HEK293 (cell line): ENCODE measurements around the gene FBLN2.

Experiments used
- CTCF ChIA-PET: fragments of 350-600 bp; formaldehyde crosslinking; extraction: SDS; loops from one replicate; lab custom pipeline; 2021; ENCODE audit warnings: antibody characterized with exemption; lab: Yijun Ruan, JAX
- POLR2A ChIA-PET: fragments of 300-600 bp; formaldehyde crosslinking; extraction: SDS; loops from one replicate; lab custom pipeline; 2020; ENCODE audit warnings: antibody characterized with exemption, inconsistent platforms; lab: Yijun Ruan, JAX
- H3K27ac ChIP-seq: fragments of 200-500 bp; sonication (Bioruptor generic); 2 replicates; pipeline ENCODE4 v1.5.1; 2014; ENCODE audit warnings: low read depth, low read length, control low read depth, inconsistent platforms; ENCODE audit errors: extremely low read depth
- H3K36me3 ChIP-seq, 2 experiments: fragments of 200-500 bp in 1 of 2; sonication (Bioruptor generic) in 1 of 2; 1 replicate in 1 of 2; 2 replicates in 1 of 2; pipeline ENCODE4 v1.5.1; 2014 to 2017; ENCODE audit warnings: inconsistent platforms in 2 of 2, low read length in 2 of 2; ENCODE audit not compliant: control insufficient read depth in 2 of 2, insufficient read depth in 1 of 2
- H3K4me1 ChIP-seq: fragments of 200-500 bp; sonication (Bioruptor generic); 2 replicates; pipeline ENCODE4 v1.5.1; 2014; ENCODE audit warnings: mild to moderate bottlenecking, low read length, inconsistent platforms; ENCODE audit not compliant: control insufficient read depth, insufficient read depth
- H3K4me3 ChIP-seq: 2 replicates; pipeline ENCODE4 v1.5.1; 2011; ENCODE audit warnings: low read depth, mild to moderate bottlenecking, control low read depth, low read length, moderate library complexity
- H3K9me3 ChIP-seq: fragments of 200-500 bp; sonication (Bioruptor generic); 2 replicates; pipeline ENCODE4 v1.5.1; 2014; ENCODE audit warnings: low read depth, low read length, inconsistent platforms; ENCODE audit not compliant: control insufficient read depth, insufficient read depth
- KLF16 ChIP-seq: fragments of 450-650 bp; formaldehyde crosslinking; IDR thresholded peaks from 2 replicates; pipeline ENCODE4 v1.5.1; 2017; ENCODE audit warnings: missing biosample characterization, missing genetic modification characterization
- KLF9 ChIP-seq: fragments of 450-650 bp; formaldehyde crosslinking; IDR thresholded peaks from 2 replicates; pipeline ENCODE4 v1.5.1; 2016; ENCODE audit warnings: missing biosample characterization, missing genetic modification characterization, low read depth
- PRDM1 ChIP-seq: fragments of 450-650 bp; formaldehyde crosslinking; IDR thresholded peaks from 2 replicates; pipeline ENCODE4; 2016; ENCODE audit warnings: missing biosample characterization, missing genetic modification characterization
- PRDM4 ChIP-seq: fragments of 450-650 bp; formaldehyde crosslinking; IDR thresholded peaks from 2 replicates; pipeline ENCODE4 v1.5.1; 2017; ENCODE audit warnings: missing biosample characterization, missing genetic modification characterization
- YY1 ChIP-seq: fragments of 450-650 bp; formaldehyde crosslinking; IDR thresholded peaks from 2 replicates; pipeline ENCODE4 v1.5.1; 2018; ENCODE audit warnings: missing biosample characterization, missing genetic modification characterization
- ZBTB21 ChIP-seq: fragments of 450-650 bp; formaldehyde crosslinking; IDR thresholded peaks from 2 replicates; pipeline ENCODE4 v1.5.1; 2017; ENCODE audit warnings: missing biosample characterization, missing genetic modification characterization
- ZBTB48 ChIP-seq: fragments of 450-650 bp; formaldehyde crosslinking; IDR thresholded peaks from 2 replicates; pipeline ENCODE4 v1.5.1; 2016; ENCODE audit warnings: missing biosample characterization, missing genetic modification characterization
- ZBTB8A ChIP-seq: fragments of 450-650 bp; formaldehyde crosslinking; IDR thresholded peaks from 2 replicates; pipeline ENCODE4 v1.5.1; 2016; ENCODE audit warnings: missing biosample characterization, missing genetic modification characterization
- ZFHX2 ChIP-seq: fragments of 450-650 bp; formaldehyde crosslinking; conservative IDR thresholded peaks from 2 replicates; pipeline ENCODE4 v1.5.1; 2016; ENCODE audit warnings: missing biosample characterization, missing genetic modification characterization
- ZFP3 ChIP-seq: fragments of 450-650 bp; formaldehyde crosslinking; IDR thresholded peaks from 2 replicates; pipeline ENCODE4 v1.5.1; 2016; ENCODE audit warnings: low read depth, missing biosample characterization, missing genetic modification characterization
- ZIC2 ChIP-seq: fragments of 450-650 bp; formaldehyde crosslinking; IDR thresholded peaks from 2 replicates; pipeline ENCODE4 v1.5.1; 2016; ENCODE audit warnings: missing biosample characterization, missing genetic modification characterization
- ZNF121 ChIP-seq: fragments of 450-650 bp; formaldehyde crosslinking; IDR thresholded peaks from 2 replicates; pipeline ENCODE4 v1.5.1; 2016; ENCODE audit warnings: missing biosample characterization, missing genetic modification characterization
- ZNF223 ChIP-seq: fragments of 450-650 bp; formaldehyde crosslinking; IDR thresholded peaks from 2 replicates; pipeline ENCODE4 v1.5.1; 2016; ENCODE audit warnings: missing biosample characterization, missing genetic modification characterization
- ZNF341 ChIP-seq: fragments of 450-650 bp; formaldehyde crosslinking; IDR thresholded peaks from 2 replicates; pipeline ENCODE4; 2016; ENCODE audit warnings: low read depth, missing biosample characterization, missing genetic modification characterization
- ZNF391 ChIP-seq: fragments of 450-650 bp; formaldehyde crosslinking; IDR thresholded peaks from 2 replicates; pipeline ENCODE4 v1.5.1; 2016; ENCODE audit warnings: low read depth, missing biosample characterization, missing genetic modification characterization, borderline replicate concordance
- ZNF394 ChIP-seq: fragments of 450-650 bp; formaldehyde crosslinking; IDR thresholded peaks from 2 replicates; pipeline ENCODE4 v1.5.1; 2016; ENCODE audit warnings: missing biosample characterization, missing genetic modification characterization, mild to moderate bottlenecking, moderate library complexity, borderline replicate concordance
- ZNF404 ChIP-seq: fragments of 450-650 bp; formaldehyde crosslinking; IDR thresholded peaks from 2 replicates; pipeline ENCODE4 v1.5.1; 2017; ENCODE audit warnings: missing biosample characterization, missing genetic modification characterization
- ZNF423 ChIP-seq: fragments of 450-650 bp; formaldehyde crosslinking; IDR thresholded peaks from 2 replicates; pipeline ENCODE4 v1.5.1; 2016; ENCODE audit warnings: missing biosample characterization, missing genetic modification characterization
- ZNF426 ChIP-seq: fragments of 450-650 bp; formaldehyde crosslinking; IDR thresholded peaks from 2 replicates; pipeline ENCODE4 v1.5.1; 2017; ENCODE audit warnings: missing biosample characterization, missing genetic modification characterization, mild to moderate bottlenecking, inconsistent platforms, moderate library complexity
- ZNF510 ChIP-seq: fragments of 450-650 bp; formaldehyde crosslinking; IDR thresholded peaks from 2 replicates; pipeline ENCODE4 v1.5.1; 2018; ENCODE audit warnings: mild to moderate bottlenecking, missing genetic modification characterization, missing biosample characterization; ENCODE audit not compliant: insufficient replicate concordance
- ZNF530 ChIP-seq: fragments of 450-650 bp; formaldehyde crosslinking; IDR thresholded peaks from 2 replicates; pipeline ENCODE4 v1.5.1; 2016; ENCODE audit warnings: low read depth, missing biosample characterization, missing genetic modification characterization
- ZNF549 ChIP-seq: fragments of 450-650 bp; IDR thresholded peaks from 2 replicates; pipeline ENCODE4 v1.5.1; 2018; ENCODE audit warnings: missing biosample characterization, missing genetic modification characterization, mild to moderate bottlenecking, inconsistent platforms, moderate library complexity
- ZNF624 ChIP-seq: fragments of 450-650 bp; formaldehyde crosslinking; IDR thresholded peaks from 2 replicates; pipeline ENCODE4 v1.5.1; 2017; ENCODE audit warnings: missing biosample characterization, missing genetic modification characterization
- ZNF629 ChIP-seq: fragments of 450-650 bp; formaldehyde crosslinking; IDR thresholded peaks from 2 replicates; pipeline ENCODE4 v1.5.1; 2017; ENCODE audit warnings: missing biosample characterization, missing genetic modification characterization
- ZNF639 ChIP-seq: fragments of 450-650 bp; formaldehyde crosslinking; IDR thresholded peaks from 2 replicates; pipeline ENCODE4 v1.5.1; 2016; ENCODE audit warnings: missing biosample characterization, missing genetic modification characterization
- ZSCAN30 ChIP-seq: fragments of 450-650 bp; IDR thresholded peaks from 2 replicates; pipeline ENCODE4 v1.5.1; 2018; ENCODE audit warnings: missing biosample characterization, mild to moderate bottlenecking, missing genetic modification characterization, moderate library complexity
- TF ChIP-seq, protein P1 (sequence below): fragments of 450-650 bp; formaldehyde crosslinking; optimal IDR thresholded peaks from 2 replicates; pipeline ENCODE3; 2016; ENCODE audit warnings: missing biosample characterization, mild to moderate bottlenecking, missing genetic modification characterization
- TF ChIP-seq, protein P2 (sequence below): fragments of 450-650 bp; formaldehyde crosslinking; IDR thresholded peaks from 2 replicates; pipeline ENCODE4 v1.5.1; 2016; ENCODE audit warnings: missing biosample characterization, missing genetic modification characterization

Gene FBLN2

GRCh38 chr3:13574083-13574797 is 25.3 kb downstream of the FBLN2 start:
- ChIA-PET POLR2A (interaction anchor here (0.8 kb wide), 1 partner anchor 51 kb away, joined by 3 read pairs; no protein-coding TSS in a partner anchor), CTCF (interaction anchor here (1.4 to 4.6 kb wide), 2 partner anchors 74 to 76 kb away, joined by 3 to 14 read pairs; no protein-coding TSS in a partner anchor)
- H3K27ac ChIP-seq, result no peak overlapping the region
- H3K4me1 ChIP-seq, result peaks cover 5% of the 10 kb centered on the region
- TF ChIP-seq ZNF341 (tag by site-specific recombination), result peak; percentile 24; the same call in 1 of the 2 replicates
- TF ChIP-seq PRDM1 (tag by site-specific recombination), result no peak
- no peak for TF ChIP-seq ZSCAN30 (tag by site-specific recombination)
- TF ChIP-seq PRDM4 (tag by site-specific recombination), result no peak
- no peak for TF ChIP-seq ZNF391 (tag by site-specific recombination)
- peak; percentile 88 for TF ChIP-seq ZNF394 (tag by site-specific recombination)
- no peak for TF ChIP-seq ZNF404
- no peak for TF ChIP-seq ZFP3 (tag by site-specific recombination)
- no peak for TF ChIP-seq ZNF426 (tag by site-specific recombination)
- TF ChIP-seq ZNF530 (tag by site-specific recombination), result no peak
- TF ChIP-seq ZBTB8A, result no peak
- TF ChIP-seq, protein P1, sequence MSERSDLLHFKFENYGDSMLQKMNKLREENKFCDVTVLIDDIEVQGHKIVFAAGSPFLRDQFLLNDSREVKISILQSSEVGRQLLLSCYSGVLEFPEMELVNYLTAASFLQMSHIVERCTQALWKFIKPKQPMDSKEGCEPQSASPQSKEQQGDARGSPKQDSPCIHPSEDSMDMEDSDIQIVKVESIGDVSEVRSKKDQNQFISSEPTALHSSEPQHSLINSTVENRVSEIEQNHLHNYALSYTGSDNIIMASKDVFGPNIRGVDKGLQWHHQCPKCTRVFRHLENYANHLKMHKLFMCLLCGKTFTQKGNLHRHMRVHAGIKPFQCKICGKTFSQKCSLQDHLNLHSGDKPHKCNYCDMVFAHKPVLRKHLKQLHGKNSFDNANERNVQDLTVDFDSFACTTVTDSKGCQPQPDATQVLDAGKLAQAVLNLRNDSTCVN (tag by site-specific recombination), result no peak
- TF ChIP-seq KLF16 (tag by site-specific recombination), result no peak
- H3K9me3 ChIP-seq, result no peaks in the 10 kb centered on the region
- no peak overlapping the region for H3K4me3 ChIP-seq
- H3K36me3 ChIP-seq, result no peaks in the 10 kb centered on the region

DNA sequence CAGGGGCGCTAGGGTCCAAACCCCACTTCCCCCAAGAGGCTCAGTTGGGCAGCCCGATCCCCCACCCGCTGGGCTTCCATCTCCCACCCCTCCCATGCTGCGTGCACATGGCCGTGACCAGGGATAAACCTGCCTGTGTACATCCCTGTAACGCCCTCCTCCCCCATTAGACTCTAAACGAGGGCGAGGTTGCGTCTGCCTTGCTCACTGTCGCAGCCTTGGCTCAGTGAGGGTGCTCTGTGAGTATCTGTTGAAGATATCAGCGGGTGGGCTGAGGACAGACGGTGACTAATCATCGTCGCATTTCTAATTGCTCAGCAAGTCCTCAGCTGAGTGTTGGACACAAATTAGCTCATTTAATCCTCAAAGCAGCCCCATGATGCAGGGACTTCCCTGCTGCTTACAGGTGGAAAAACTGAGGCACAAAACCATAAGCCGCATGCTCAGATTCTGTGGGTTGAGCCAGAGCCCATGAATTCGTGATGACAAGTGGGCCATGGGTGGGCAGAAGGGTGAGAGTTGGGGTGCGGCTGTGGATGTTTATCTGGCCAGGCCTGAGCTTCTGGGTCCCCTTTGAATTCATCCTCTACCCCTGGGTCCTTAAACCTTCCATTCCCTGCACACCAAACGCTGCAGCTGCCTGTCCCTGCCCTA is 26.0 kb downstream of the FBLN2 start:
- POLR2A ChIA-PET, result interaction anchor here (0.8 kb wide), 1 partner anchor 50 kb away, joined by 3 read pairs; no protein-coding TSS in a partner anchor
- CTCF ChIA-PET, result interaction anchor here (1.4 to 4.6 kb wide), 2 partner anchors 74 to 76 kb away, joined by 3 to 14 read pairs; no protein-coding TSS in a partner anchor
- no peaks in the 10 kb centered on the region for H3K9me3 ChIP-seq
- H3K36me3 ChIP-seq, result no peaks in the 10 kb centered on the region
- H3K4me3 ChIP-seq, result no peak overlapping the region
- H3K27ac ChIP-seq, result no peak overlapping the region
- peaks cover 5% of the 10 kb centered on the region for H3K4me1 ChIP-seq
- no peak for TF ChIP-seq KLF9
- TF ChIP-seq ZNF121 (tag by site-specific recombination), result no peak
- no peak for TF ChIP-seq ZNF391 (tag by site-specific recombination)
- no peak for TF ChIP-seq YY1 (tag by site-specific recombination)
- 0 out of 2 replicates have a peak, but pooled peaks have one; percentile 7 for TF ChIP-seq ZFHX2 (tag by site-specific recombination)
- no peak for TF ChIP-seq ZNF624 (tag by site-specific recombination)
- no peak for TF ChIP-seq ZBTB48
- TF ChIP-seq ZNF510, result no peak
- TF ChIP-seq ZNF549, result no peak
- peak; percentile 84 for TF ChIP-seq ZIC2 (tag by site-specific recombination)
- TF ChIP-seq ZFP3 (tag by site-specific recombination), result no peak
- TF ChIP-seq, protein P2, sequence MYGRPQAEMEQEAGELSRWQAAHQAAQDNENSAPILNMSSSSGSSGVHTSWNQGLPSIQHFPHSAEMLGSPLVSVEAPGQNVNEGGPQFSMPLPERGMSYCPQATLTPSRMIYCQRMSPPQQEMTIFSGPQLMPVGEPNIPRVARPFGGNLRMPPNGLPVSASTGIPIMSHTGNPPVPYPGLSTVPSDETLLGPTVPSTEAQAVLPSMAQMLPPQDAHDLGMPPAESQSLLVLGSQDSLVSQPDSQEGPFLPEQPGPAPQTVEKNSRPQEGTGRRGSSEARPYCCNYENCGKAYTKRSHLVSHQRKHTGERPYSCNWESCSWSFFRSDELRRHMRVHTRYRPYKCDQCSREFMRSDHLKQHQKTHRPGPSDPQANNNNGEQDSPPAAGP, result peak; percentile 75; the same call in 1 of the 2 replicates
- no peak for TF ChIP-seq ZNF423
- TF ChIP-seq ZNF394 (tag by site-specific recombination), result peak; percentile 75
- no peak for TF ChIP-seq ZNF223 (tag by site-specific recombination)
- TF ChIP-seq ZNF639 (tag by site-specific recombination), result no peak
- peak; percentile 57; the same call in 1 of the 2 replicates for TF ChIP-seq ZNF629
- TF ChIP-seq ZBTB21 (tag by site-specific recombination), result peak; percentile 43
